Kidney epithelial cell (primary cell): ENCODE data around the gene NFIC. TPM values are rescaled to one million over a fixed set of nuclear protein-coding genes. Genes with fewer than 3 reads are reported as not detected.
A peak's percentile ranks its signal among the peaks of the same experiment; 100 is the strongest.

Experiments
- DNase-seq: peaks from one replicate; pipeline ENCODE4 v3.0.0-alpha.2; 2010; ENCODE audit warnings: low read depth
- H3K27me3 ChIP-seq: 2 replicates; pipeline ENCODE4 v1.6.0; 2011; ENCODE audit warnings: low read length; ENCODE audit not compliant: control insufficient read depth, insufficient read depth
- H3K36me3 ChIP-seq: 2 replicates; pipeline ENCODE4 v1.5.1; 2011; ENCODE audit warnings: low read length; ENCODE audit not compliant: control insufficient read depth, insufficient read depth
- H3K4me3 ChIP-seq: 2 replicates; pipeline ENCODE4 v1.5.1; 2011; ENCODE audit warnings: low read depth, mild to moderate bottlenecking, control low read depth, low read length
- CTCF ChIP-seq: IDR thresholded peaks from 2 replicates; pipeline ENCODE4 v1.5.1; 2011; ENCODE audit warnings: mild to moderate bottlenecking, moderate library complexity, low read length, control low read depth, inconsistent platforms; ENCODE audit not compliant: insufficient read depth, poor library complexity, severe bottlenecking
- total RNA-seq: library from RNA; depleted of rRNA; stranded (reverse); fragments of >200 nt; gene quantifications from 2 replicates; pipeline ENCODE4 v1.2.3, GENCODE V29; 2015

The NFIC gene
- total RNA-seq, 1 donor from 2014 or later = 18.0 TPM

DNA sequence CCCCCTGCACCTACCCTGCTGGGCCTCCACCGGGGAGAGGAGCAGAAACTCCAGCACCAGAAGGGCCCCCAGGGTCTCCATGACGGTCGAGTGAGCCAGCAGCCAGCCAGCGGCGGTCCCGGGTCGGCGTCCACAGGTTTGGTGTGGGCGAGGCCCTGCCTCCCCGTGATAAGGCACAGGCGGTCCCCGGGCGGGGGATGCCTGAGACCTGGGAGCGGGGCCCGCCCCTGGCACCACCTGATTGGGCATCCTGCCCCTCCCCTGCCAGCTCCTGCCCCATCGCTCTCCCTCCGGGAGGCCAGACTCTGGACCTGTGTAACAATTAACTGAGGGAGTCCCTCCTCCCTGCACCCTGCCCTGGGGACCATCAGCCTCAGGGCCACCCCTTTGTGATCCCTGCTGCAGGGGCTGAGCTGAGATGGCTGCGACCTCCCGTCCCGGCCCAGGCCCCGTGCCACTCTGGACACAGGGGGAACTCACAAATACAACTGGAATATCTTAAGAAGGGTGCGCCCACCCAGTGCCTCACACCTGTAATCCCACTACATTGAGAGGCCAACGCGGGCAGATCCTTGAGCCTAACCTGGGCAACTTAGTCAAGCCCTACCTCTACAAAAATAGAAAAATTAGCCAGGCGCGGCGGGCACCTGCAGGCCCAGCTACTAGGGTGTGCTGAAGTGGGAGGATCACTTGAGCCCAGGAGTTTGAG lies 114.2 kb downstream of the NFIC start, which contains the start of gene SMIM24:
Gene SMIM24 (minus strand): TSS at position 143 of the 709 bp plus-strand sequence. CDS start 62 bp downstream, at position 81.
- no peak for DNase-seq
- peaks cover 28% of the 10 kb centered on the region for H3K27me3 ChIP-seq
- peak within 1 kb of the TSS; percentile 2 for H3K4me3 ChIP-seq
- H3K36me3 ChIP-seq = no peaks in the 10 kb centered on the region
- TF ChIP-seq CTCF = no peak

DNA sequence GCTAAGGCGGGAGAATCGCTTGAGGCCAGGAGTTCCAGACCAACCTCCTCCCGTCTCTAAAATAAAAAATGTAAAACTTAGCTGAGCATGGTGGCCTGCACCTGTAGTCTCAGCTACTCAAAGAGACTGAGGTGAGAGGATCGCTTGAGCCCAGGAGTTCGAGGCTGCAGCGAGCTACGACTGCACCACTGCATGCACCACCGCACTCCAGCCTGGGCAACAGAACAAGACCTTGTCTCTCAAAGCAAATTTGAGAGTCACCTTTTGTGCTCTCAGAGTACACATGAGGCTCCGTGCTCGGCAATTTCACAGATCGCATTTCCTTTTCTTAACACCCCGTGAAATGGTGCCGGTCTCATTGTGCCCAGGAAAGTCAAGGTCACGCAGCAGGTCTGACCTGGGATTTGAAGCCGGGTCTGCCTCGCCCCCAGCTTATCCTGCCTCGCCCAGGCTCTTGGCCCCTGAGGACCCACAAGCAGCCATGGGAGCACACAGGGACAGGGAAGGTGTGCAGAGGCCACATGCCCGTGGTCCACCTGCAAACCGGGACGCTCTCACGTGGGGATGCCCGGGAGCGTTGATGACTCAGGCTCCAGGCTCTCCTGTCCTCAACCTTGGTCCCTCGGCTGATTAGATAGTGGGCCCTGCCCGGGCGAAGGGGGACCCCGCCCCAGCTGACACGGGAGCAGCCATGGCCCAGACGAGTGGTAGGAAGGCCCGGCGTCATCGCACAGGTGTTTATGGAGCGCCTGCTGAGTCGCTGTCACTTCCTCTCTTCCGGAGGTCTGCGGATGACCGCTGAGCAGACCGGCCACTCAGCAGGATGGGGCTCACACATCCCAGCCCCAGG lies 115.1 kb downstream of the NFIC start:
- DNase-seq = no peak
- peaks cover 28% of the 10 kb centered on the region for H3K27me3 ChIP-seq

GRCh38 chr19:3482507-3483225 lies 116.3 kb downstream of the NFIC start:
- Histone ChIP-seq H3K36me3 (no peaks in the 10 kb centered on the region), H3K27me3 (peaks cover 28% of the 10 kb centered on the region), H3K4me3 (peak overlapping the region; percentile 23)
- no peak for DNase-seq
- TF ChIP-seq CTCF = no peak

More for the DNA sequence above, 115.1 kb downstream of the NFIC start:
- no peak for TF ChIP-seq CTCF
- Histone ChIP-seq H3K4me3 (no peak overlapping the region), H3K36me3 (no peaks in the 10 kb centered on the region)

DNA sequence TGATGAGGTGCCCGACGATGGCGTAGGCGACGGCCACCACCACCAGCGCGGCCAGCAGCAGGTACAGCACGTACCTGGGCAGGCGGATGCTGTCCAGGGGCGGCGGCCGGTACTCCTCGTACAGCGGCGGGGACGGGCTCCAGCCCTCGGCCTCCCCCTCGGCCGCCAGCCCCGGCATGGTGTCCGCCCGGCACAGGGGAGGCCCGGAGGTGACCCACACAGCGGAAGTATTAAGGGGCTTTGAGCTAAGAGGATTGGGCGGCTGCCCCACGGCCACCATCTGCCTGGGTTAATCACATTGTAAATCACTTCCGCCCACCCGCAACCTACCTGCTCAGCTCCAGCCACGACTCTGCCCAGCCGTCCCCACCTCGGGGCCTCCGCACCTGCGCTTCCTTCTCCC lies 116.8 kb downstream of the NFIC start, which contains the start of gene SMIM44:
Gene SMIM44 (minus strand): TSS at position 216 of the 403 bp plus-strand sequence. CDS start 38 bp downstream, at position 178.
- Histone ChIP-seq H3K36me3 (no peaks in the 10 kb centered on the region), H3K27me3 (peaks cover 25% of the 10 kb centered on the region), H3K4me3 (peak within 1 kb of the TSS; percentile 23)
- no peak for DNase-seq
- no peak for TF ChIP-seq CTCF

GRCh38 chr19:3491396-3492119 lies 125.2 kb downstream of the NFIC start:
- H3K36me3 ChIP-seq = peaks cover 1% of the 10 kb centered on the region
- no peak overlapping the region for H3K4me3 ChIP-seq
- no peak for TF ChIP-seq CTCF
- H3K27me3 ChIP-seq = no peaks in the 10 kb centered on the region
- DNase-seq = no peak
